OCI-LY1 (cell line): ENCODE data around the gene HIRA.

Experiments used
- H2AFZ ChIP-seq: fragments of 200-600 bp; sonication (generic), shearing (Covaris generic); 2 replicates; pipeline ENCODE4 v1.6.0; 2014; ENCODE audit warnings: antibody characterized with exemption, mild to moderate bottlenecking, low read length
- H3F3A ChIP-seq: fragments of 200-600 bp; sonication (generic), shearing (Covaris generic); 2 replicates; pipeline ENCODE4 v1.6.0; 2014; ENCODE audit warnings: mild to moderate bottlenecking, antibody characterized with exemption, low read length, moderate library complexity; ENCODE audit not compliant: insufficient read depth
- H3K27ac ChIP-seq: fragments of 200-600 bp; sonication (generic); 2 replicates; pipeline ENCODE4 v1.5.1; 2014; ENCODE audit warnings: low read length, mixed run types, mild to moderate bottlenecking, low read depth; ENCODE audit not compliant: poor library complexity, severe bottlenecking
- H3K27me3 ChIP-seq: fragments of 200-600 bp; sonication (generic); 2 replicates; pipeline ENCODE4 v1.6.0; 2014; ENCODE audit warnings: antibody characterized with exemption, mild to moderate bottlenecking, low read length, moderate library complexity; ENCODE audit not compliant: insufficient read depth
- H3K36me3 ChIP-seq: fragments of 200-600 bp; sonication (generic); 2 replicates; pipeline ENCODE4 v1.6.1; 2014; ENCODE audit warnings: mild to moderate bottlenecking, antibody characterized with exemption, low read length, moderate library complexity, mixed read lengths; ENCODE audit not compliant: insufficient read depth
- H3K4me1 ChIP-seq: fragments of 200-600 bp; sonication (generic); 2 replicates; pipeline ENCODE4 v1.5.1; 2014; ENCODE audit warnings: mild to moderate bottlenecking, low read length, moderate library complexity; ENCODE audit not compliant: insufficient read depth, severe bottlenecking
- H3K4me2 ChIP-seq: fragments of 200-600 bp; sonication (generic), shearing (Covaris generic); 2 replicates; pipeline ENCODE4 v1.6.1; 2014; ENCODE audit warnings: low read length
- H3K4me3 ChIP-seq: fragments of 200-600 bp; sonication (generic); 2 replicates; pipeline ENCODE4 v1.5.1; 2014; ENCODE audit warnings: low read length, low read depth, mild to moderate bottlenecking, mixed read lengths; ENCODE audit not compliant: poor library complexity, severe bottlenecking
- H3K79me2 ChIP-seq: fragments of 200-600 bp; shearing (Covaris generic); 2 replicates; pipeline ENCODE4 v1.6.1; 2016; ENCODE audit warnings: mixed run types, low read length, mixed read lengths; ENCODE audit not compliant: insufficient read depth
- H3K9ac ChIP-seq: fragments of 200-600 bp; sonication (generic), shearing (Covaris generic); 2 replicates; pipeline ENCODE4 v1.6.1; 2014; ENCODE audit warnings: mild to moderate bottlenecking, low read length, mixed read lengths
- H3K9me2 ChIP-seq: fragments of 200-600 bp; sonication (generic), shearing (Covaris generic); 2 replicates; pipeline ENCODE4 v1.6.1; 2014; ENCODE audit warnings: low read depth, mild to moderate bottlenecking, low read length, mixed read lengths
- H3K9me3 ChIP-seq: fragments of 200-600 bp; shearing (Covaris generic); 2 replicates; pipeline ENCODE4 v1.6.1; 2014; ENCODE audit warnings: low read length, mixed read lengths
- H4K20me1 ChIP-seq: fragments of 200-600 bp; sonication (generic), shearing (Covaris generic); 2 replicates; pipeline ENCODE4 v1.6.0; 2016; ENCODE audit warnings: mild to moderate bottlenecking, low read length; ENCODE audit not compliant: insufficient read depth
- EZH2 ChIP-seq: fragments of 200-600 bp; sonication (generic), shearing (Covaris generic); IDR thresholded peaks from 2 replicates; pipeline ENCODE4 v1.8.0; 2017; ENCODE audit warnings: borderline replicate concordance, mixed run types, mild to moderate bottlenecking, antibody characterized with exemption, low read length, moderate library complexity, mixed read lengths
- TF ChIP-seq, protein P1 (sequence below): fragments of 200-600 bp; sonication (generic), shearing (Covaris generic); IDR thresholded peaks from 2 replicates; pipeline ENCODE4 v1.5.1; 2017; ENCODE audit warnings: mild to moderate bottlenecking, antibody characterized with exemption, low read length, moderate library complexity, mixed read lengths

The HIRA gene

DNA sequence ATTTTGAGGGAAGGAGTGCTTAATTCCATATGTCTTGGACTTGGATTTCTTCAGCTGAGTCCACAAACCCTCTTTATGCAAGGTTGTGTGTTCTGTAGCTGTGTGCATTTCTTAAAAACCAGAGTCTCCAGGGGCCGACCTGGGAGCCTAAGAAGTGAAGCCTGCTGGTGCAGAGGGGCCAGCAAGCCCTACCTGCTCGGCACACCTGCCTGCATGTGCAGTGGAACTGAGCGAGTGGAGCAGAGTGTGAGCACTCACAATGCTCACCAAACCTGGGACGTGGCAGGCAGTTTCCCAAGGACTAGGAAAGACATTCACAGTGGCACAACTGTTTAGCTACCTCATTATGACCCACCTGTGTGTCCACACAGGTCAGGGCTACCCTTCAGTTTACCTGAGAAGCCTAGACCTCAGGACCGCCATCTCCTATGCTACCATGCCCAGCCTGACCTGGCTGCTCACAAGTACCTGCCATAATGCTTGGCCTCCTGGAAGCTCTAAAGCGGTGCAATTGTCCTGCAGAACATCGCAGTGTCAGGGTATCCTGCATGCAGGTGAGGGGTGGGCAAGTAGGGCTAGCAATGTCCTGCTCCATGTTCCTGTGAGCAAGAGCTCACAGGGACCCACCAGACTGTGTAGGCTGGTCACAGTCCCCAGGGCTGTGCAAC lies 12.1 kb upstream of the HIRA start:
- no peaks in the 10 kb centered on the region for H3K9me2 ChIP-seq
- H3K27ac ChIP-seq = no peak overlapping the region
- H2AFZ ChIP-seq = no peak overlapping the region
- TF ChIP-seq, protein P1, sequence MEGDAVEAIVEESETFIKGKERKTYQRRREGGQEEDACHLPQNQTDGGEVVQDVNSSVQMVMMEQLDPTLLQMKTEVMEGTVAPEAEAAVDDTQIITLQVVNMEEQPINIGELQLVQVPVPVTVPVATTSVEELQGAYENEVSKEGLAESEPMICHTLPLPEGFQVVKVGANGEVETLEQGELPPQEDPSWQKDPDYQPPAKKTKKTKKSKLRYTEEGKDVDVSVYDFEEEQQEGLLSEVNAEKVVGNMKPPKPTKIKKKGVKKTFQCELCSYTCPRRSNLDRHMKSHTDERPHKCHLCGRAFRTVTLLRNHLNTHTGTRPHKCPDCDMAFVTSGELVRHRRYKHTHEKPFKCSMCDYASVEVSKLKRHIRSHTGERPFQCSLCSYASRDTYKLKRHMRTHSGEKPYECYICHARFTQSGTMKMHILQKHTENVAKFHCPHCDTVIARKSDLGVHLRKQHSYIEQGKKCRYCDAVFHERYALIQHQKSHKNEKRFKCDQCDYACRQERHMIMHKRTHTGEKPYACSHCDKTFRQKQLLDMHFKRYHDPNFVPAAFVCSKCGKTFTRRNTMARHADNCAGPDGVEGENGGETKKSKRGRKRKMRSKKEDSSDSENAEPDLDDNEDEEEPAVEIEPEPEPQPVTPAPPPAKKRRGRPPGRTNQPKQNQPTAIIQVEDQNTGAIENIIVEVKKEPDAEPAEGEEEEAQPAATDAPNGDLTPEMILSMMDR = no peak
- TF ChIP-seq EZH2 = no peak
- H3K79me2 ChIP-seq = peaks cover 24% of the 10 kb centered on the region
- H3K36me3 ChIP-seq = peaks cover 44% of the 10 kb centered on the region; the same call in 1 of the 2 replicates
- H3K4me3 ChIP-seq = no peak overlapping the region
- H3K27me3 ChIP-seq = no peaks in the 10 kb centered on the region
- H3K4me1 ChIP-seq = peaks cover 18% of the 10 kb centered on the region
- no peak overlapping the region for H3K9ac ChIP-seq
- H3K4me2 ChIP-seq = no peak overlapping the region; the same call in 1 of the 2 replicates
- no peaks in the 10 kb centered on the region for H4K20me1 ChIP-seq
- no peaks in the 10 kb centered on the region for H3F3A ChIP-seq
- no peaks in the 10 kb centered on the region for H3K9me3 ChIP-seq

DNA sequence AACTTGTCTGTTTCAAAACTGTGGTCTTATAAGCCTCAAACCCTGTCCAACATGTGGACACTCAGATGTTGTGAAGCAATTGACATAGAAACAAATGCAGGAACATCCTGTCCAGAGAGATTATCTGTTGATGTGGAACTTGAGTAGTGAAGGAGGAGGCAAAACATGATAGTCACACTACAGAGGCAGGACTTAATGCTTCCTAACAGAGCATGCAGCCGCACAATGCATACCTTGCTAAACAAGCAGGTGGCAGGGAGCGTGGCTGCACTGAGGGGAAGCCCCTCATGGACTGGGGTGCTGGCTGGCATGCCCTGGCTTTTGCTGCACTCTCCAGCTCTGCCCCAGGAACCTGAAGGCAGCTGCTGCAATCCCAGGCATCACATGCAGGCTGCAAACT lies 10.6 kb upstream of the HIRA start:
- Histone ChIP-seq H4K20me1 (no peaks in the 10 kb centered on the region), H3K9me3 (no peaks in the 10 kb centered on the region), H3K9me2 (no peaks in the 10 kb centered on the region), H2AFZ (no peak overlapping the region), H3K9ac (no peak overlapping the region), H3K27ac (no peak overlapping the region), H3K4me3 (no peak overlapping the region), H3K79me2 (peaks cover 24% of the 10 kb centered on the region), H3K27me3 (no peaks in the 10 kb centered on the region), H3K4me1 (peaks cover 12% of the 10 kb centered on the region), H3K4me2 (no peak overlapping the region), H3F3A (no peaks in the 10 kb centered on the region), H3K36me3 (peaks cover 48% of the 10 kb centered on the region; the same call in 1 of the 2 replicates)
- no peak for TF ChIP-seq EZH2
- TF ChIP-seq, protein P1 = no peak

DNA sequence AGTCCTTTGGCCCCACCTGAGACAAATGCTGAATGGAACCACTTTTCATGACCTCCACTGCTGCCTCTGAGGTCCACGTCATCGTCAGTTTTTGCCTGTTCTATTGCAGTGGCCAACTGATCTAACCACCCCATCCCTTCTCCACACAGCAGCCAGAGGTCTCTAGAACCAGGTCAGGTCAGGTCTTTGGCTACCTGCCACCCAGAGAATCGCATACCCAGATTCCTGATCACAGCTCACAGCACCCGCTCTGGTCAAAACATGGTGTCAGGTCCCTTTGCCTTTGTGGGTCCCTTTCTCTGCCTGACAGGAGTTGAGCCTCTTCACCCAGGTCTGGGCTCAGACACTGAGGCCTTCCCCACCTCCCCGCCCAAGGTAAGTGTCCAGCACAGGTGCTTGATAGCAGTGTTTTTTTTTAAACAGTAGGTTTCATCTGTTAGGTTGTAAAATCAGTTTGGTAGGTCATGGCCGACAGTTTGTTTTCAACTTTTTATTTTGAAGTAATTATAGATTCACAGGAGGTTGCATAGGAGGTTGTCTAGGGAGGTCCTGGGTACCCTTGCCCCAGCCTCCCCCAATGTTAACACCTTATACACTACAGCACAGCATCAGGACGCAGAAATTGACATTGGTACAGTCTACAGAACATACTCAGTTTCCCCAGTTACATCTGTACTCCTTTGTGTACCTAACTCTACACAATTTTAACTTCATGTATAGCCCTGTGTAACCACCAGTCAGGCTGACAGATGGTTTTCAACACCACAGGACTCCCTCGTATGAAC lies 9.1 kb upstream of the HIRA start:
- Histone ChIP-seq H2AFZ (no peak overlapping the region), H3K27me3 (no peaks in the 10 kb centered on the region), H3F3A (no peaks in the 10 kb centered on the region), H3K4me3 (no peak overlapping the region), H3K9me2 (no peaks in the 10 kb centered on the region), H4K20me1 (no peaks in the 10 kb centered on the region), H3K36me3 (peaks cover 57% of the 10 kb centered on the region; the same call in 1 of the 2 replicates), H3K4me2 (no peak overlapping the region), H3K9ac (no peak overlapping the region), H3K27ac (no peak overlapping the region), H3K79me2 (peaks cover 11% of the 10 kb centered on the region), H3K4me1 (no peaks in the 10 kb centered on the region), H3K9me3 (no peaks in the 10 kb centered on the region)
- TF ChIP-seq, protein P1 = no peak
- no peak for TF ChIP-seq EZH2
